GM21447 (cell line): ENCODE data around the gene MEGF8.

Experiments used
- ATAC-seq: cut with Tn5 transposase; IDR thresholded peaks from one replicate; pipeline ENCODE4 v1.9.1; 2021; ENCODE audit not compliant: unreplicated experiment

Gene MEGF8

DNA sequence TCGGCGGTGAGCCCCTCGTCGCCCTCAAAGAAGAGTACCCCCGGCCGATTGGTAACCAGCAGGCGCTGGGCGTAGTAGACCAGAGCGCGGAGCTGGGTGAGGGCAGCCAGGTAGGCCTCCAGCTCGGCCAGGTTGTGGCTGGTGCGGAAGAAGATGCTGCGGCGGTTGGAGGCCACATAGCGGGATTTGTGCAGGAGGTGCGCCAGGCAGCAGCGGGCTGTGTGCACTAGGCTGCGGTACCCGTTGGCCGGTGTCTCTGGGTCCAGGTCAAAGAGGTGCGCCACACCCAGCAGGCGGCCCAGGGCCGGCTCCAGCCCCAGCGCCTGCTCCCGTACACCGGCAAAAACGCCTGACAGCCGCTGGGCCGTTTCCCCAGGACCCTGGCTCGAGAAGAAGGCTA, 84.9 kb downstream of the MEGF8 start:
- ATAC-seq, result no peak

GRCh38 chr19:42411581-42412178, 86.2 kb downstream of the MEGF8 start:
- ATAC-seq, result no peak

GRCh38 chr19:42412227-42412626, 86.8 kb downstream of the MEGF8 start:
- ATAC-seq, result no peak

DNA sequence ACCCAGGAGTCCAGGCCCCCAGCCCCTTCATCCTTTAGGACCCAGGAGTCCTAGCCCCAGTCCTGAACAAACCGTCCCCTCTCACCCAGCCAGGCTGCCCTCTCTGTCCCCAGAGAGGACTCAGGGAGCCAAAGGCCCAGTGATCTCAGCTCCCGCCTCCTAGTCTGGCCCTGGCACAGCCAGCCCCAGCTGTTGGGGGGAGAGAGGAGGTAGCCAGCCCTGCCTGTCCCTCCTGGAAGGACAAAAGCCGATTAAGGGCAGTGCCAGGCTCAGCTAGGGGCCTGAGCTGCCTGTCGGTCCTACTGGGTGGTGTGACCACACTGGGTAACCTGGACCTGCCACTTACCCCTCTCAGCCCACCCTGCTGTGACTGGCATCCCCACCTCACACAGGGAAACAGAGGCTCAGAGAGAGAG, 87.2 kb downstream of the MEGF8 start:
- ATAC-seq, result no peak

GRCh38 chr19:42419309-42419708, 93.9 kb downstream of the MEGF8 start:
- no peak for ATAC-seq

DNA sequence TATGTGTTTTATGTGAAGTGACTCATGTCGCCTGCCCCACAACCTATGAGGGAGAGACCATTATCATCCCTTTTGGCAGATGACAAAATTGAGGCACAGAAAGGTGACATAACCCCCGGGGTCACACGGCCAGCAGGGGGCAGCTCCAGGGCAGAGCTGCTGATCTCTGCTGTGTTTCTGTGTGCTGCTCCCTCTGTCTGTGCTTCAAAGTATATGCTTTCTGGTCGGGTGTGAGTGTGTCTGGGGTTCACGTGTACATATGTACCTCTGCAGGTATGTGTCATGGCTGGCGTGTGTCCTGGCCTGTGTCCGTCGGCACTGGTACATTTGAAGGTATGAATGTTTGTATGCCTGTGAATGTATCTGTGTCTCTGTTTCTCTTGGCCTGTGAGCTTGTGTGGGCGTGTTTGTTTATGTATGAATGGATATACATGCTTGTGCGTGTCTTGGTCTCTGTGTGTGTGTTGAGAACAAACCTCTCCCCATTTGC, 94.7 kb downstream of the MEGF8 start:
- no peak for ATAC-seq

GRCh38 chr19:42421101-42421500, 95.7 kb downstream of the MEGF8 start:
- ATAC-seq, result no peak

GRCh38 chr19:42421591-42422031, 96.2 kb downstream of the MEGF8 start:
- no peak for ATAC-seq

GRCh38 chr19:42422092-42422900, 96.9 kb downstream of the MEGF8 start:
- peak; percentile 6 for ATAC-seq

- peak; percentile 34 for ATAC-seq
These were observed 97.5 kb downstream of the MEGF8 start for GRCh38 chr19:42422901-42423461.

- peak; percentile 82 for ATAC-seq
These were observed 98.3 kb downstream of the MEGF8 start for GRCh38 chr19:42423462-42424344.

- no peak for ATAC-seq
These were observed 98.9 kb downstream of the MEGF8 start for GRCh38 chr19:42424345-42424707.

DNA sequence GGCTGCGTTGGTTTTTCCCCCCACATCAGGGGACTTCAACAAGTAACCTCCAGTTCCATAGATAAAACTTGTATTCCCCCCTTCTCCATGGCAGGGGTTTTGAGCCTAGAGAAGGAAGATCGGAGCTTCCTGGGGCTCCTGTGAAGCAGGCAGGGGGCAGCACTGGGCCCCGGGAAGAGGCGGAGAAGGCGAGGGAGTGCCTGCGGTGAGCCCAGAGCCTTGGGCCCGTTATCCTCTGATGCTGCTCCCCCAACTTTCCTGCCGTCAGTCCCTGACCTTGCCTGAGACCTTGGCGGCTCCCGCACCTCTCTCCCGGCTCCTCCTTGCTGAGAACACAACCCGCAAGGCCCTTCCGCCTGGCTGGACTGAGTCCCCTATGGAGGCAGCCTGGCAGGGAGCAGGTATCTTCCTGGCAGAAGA, 99.3 kb downstream of the MEGF8 start:
- no peak for ATAC-seq

- no peak for ATAC-seq
These were observed 101.2 kb downstream of the MEGF8 start for GRCh38 chr19:42426643-42427042.

- no peak for ATAC-seq
These were observed 101.9 kb downstream of the MEGF8 start, which contains the start of gene LIPE for GRCh38 chr19:42427313-42427712. LIPE (minus strand) TSS chr19:42427388; CDS start chr19:42427149, 239 bp downstream.
